Measurements from ENCODE around the gene YTHDF1. TPM values are rescaled to one million over a fixed set of nuclear protein-coding genes. Genes with fewer than 3 reads are reported as not detected.

Gene YTHDF1
- total RNA-seq, 1 experiment from 2014 or later: 85.4 TPM

GRCh38 chr20:63173552-63174191 is 42.3 kb downstream of the YTHDF1 start:
- Mint-ChIP-seq H3K9me3 (no peaks in the 10 kb centered on the region), H3K4me1 (peaks cover 12 to 32% of the 10 kb centered on the region in 2 experiments), H3K27me3 (ENCODE audit: low read depth) (peaks cover 82% of the 10 kb centered on the region), H3K4me3 (no peak overlapping the region), H3K36me3 (ENCODE audit: insufficient read depth in 1 of 3, low read depth in 3 of 3) (no peaks in the 10 kb centered on the region; a peak in 1 of 7 replicates), H3K27ac (no peak overlapping the region)
- Histone ChIP-seq H2BK12ac (ENCODE audit: insufficient read length, low read depth, low read length) (no peak overlapping the region), H3K23me2 (ENCODE audit: insufficient read length, low read depth, low read length, poor library complexity, severe bottlenecking) (peaks cover 8% of the 10 kb centered on the region), H3K4ac (ENCODE audit: low read depth, low read length) (no peak overlapping the region), H2AK5ac (ENCODE audit: insufficient read length, low read length) (no peak overlapping the region), H2BK5ac (ENCODE audit: insufficient read length, low read length) (no peak overlapping the region), H3K9ac (ENCODE audit: extremely low read depth, insufficient read length, low read length) (no peak overlapping the region), H3K18ac (ENCODE audit: insufficient read length, low read depth, low read length) (no peak overlapping the region), H3K79me1 (ENCODE audit: insufficient read depth, low read depth, low read length, poor library complexity, severe bottlenecking) (no peaks in the 10 kb centered on the region), H2AFZ (ENCODE audit: low read length) (no peak overlapping the region), H3K79me2 (ENCODE audit: insufficient read depth, low read length) (no peaks in the 10 kb centered on the region), H4K8ac (replicated peaks; ENCODE audit: insufficient read length, low read depth, low read length) (no peak overlapping the region), H3K27me3 (ENCODE audit: insufficient read depth, low read length) (peaks cover 27% of the 10 kb centered on the region; the same call in 1 of the 2 replicates), H3K4me1 (ENCODE audit: insufficient read depth, low read length) (no peaks in the 10 kb centered on the region), H3K27ac (ENCODE audit: insufficient read length, low read depth, low read length) (no peak overlapping the region), H2BK15ac (ENCODE audit: low read depth, low read length) (no peak overlapping the region), H3K4me2 (ENCODE audit: insufficient read depth, insufficient read length, low read length) (no peak overlapping the region), H4K91ac (ENCODE audit: insufficient read length, low read depth, low read length) (no peak overlapping the region), H3T11ph (ENCODE audit: low read length) (no peak overlapping the region), H4K5ac (ENCODE audit: insufficient read length, low read depth, low read length) (no peak overlapping the region), H4K20me1 (ENCODE audit: control insufficient read depth, insufficient read depth, insufficient read length) (no peaks in the 10 kb centered on the region), H3K56ac (ENCODE audit: insufficient read length, low read depth, low read length) (no peak overlapping the region), H3K9me3 (ENCODE audit: control insufficient read depth, low read depth, low read length) (no peaks in the 10 kb centered on the region), H2BK20ac (ENCODE audit: low read depth, low read length, poor library complexity, severe bottlenecking) (no peak overlapping the region), H3K14ac (ENCODE audit: insufficient read depth, low read length) (no peak overlapping the region), H3K23ac (ENCODE audit: insufficient read length, low read depth, low read length) (no peak overlapping the region), H2BK120ac (ENCODE audit: low read depth, low read length, poor library complexity, severe bottlenecking) (no peak overlapping the region)
- TF ChIP-seq, protein P1, sequence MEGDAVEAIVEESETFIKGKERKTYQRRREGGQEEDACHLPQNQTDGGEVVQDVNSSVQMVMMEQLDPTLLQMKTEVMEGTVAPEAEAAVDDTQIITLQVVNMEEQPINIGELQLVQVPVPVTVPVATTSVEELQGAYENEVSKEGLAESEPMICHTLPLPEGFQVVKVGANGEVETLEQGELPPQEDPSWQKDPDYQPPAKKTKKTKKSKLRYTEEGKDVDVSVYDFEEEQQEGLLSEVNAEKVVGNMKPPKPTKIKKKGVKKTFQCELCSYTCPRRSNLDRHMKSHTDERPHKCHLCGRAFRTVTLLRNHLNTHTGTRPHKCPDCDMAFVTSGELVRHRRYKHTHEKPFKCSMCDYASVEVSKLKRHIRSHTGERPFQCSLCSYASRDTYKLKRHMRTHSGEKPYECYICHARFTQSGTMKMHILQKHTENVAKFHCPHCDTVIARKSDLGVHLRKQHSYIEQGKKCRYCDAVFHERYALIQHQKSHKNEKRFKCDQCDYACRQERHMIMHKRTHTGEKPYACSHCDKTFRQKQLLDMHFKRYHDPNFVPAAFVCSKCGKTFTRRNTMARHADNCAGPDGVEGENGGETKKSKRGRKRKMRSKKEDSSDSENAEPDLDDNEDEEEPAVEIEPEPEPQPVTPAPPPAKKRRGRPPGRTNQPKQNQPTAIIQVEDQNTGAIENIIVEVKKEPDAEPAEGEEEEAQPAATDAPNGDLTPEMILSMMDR (conservative IDR thresholded peaks at IDR 0.05): no peak
- no CpG with 5 or more reads among the region's 22 CpGs for WGBS (ENCODE audit: extremely low coverage, insufficient read length, low lambda C conversion rate)
- no peak for DNase-seq
